HG02852 (cell line): ENCODE measurements around the gene OSBP2.

ENCODE experiments used
- ATAC-seq: cut with Tn5 transposase; IDR thresholded peaks from one replicate; pipeline ENCODE4 v1.9.1; 2021; ENCODE audit warnings: mild to moderate bottlenecking, moderate library complexity; ENCODE audit not compliant: unreplicated experiment

The OSBP2 gene

GRCh38 chr22:30928401-30928800 is 233.7 kb downstream of the OSBP2 start:
- no peak for ATAC-seq

- ATAC-seq = no peak
Observed at GRCh38 chr22:30930228-30930627, 235.6 kb downstream of the OSBP2 start.

GRCh38 chr22:30931541-30932300 is 237.0 kb downstream of the OSBP2 start:
- ATAC-seq = no peak

GRCh38 chr22:30932661-30933060 is 238.0 kb downstream of the OSBP2 start:
- ATAC-seq = no peak

- no peak for ATAC-seq
Observed at GRCh38 chr22:30933457-30933856, 238.8 kb downstream of the OSBP2 start.

GRCh38 chr22:30934053-30934452 is 239.4 kb downstream of the OSBP2 start:
- no peak for ATAC-seq

- ATAC-seq = no peak
Observed at GRCh38 chr22:30940685-30941362, 246.2 kb downstream of the OSBP2 start.

- no peak for ATAC-seq
Observed at GRCh38 chr22:30941363-30941740, 246.7 kb downstream of the OSBP2 start.

- no peak for ATAC-seq
Observed at GRCh38 chr22:30943368-30943767, 248.7 kb downstream of the OSBP2 start.

GRCh38 chr22:30944986-30945385 is 250.3 kb downstream of the OSBP2 start:
- no peak for ATAC-seq

GRCh38 chr22:30945653-30946052 is 251.0 kb downstream of the OSBP2 start:
- no peak for ATAC-seq

GRCh38 chr22:30946354-30946753 is 251.7 kb downstream of the OSBP2 start:
- no peak for ATAC-seq

- ATAC-seq = no peak
Observed at GRCh38 chr22:30947173-30947815, 252.6 kb downstream of the OSBP2 start.

GRCh38 chr22:30947816-30948454 is 253.3 kb downstream of the OSBP2 start:
- no peak for ATAC-seq

GRCh38 chr22:30948930-30949342 is 254.3 kb downstream of the OSBP2 start:
- ATAC-seq = no peak

GRCh38 chr22:30949934-30950660 is 255.4 kb downstream of the OSBP2 start:
- ATAC-seq = no peak

GRCh38 chr22:30953206-30953605 is 258.5 kb downstream of the OSBP2 start:
- no peak for ATAC-seq

- ATAC-seq = no peak
Observed at GRCh38 chr22:30955153-30955552, 260.5 kb downstream of the OSBP2 start.
